Hematopoietic multipotent progenitor cell treated with erythropoietin and hydrocortisone succinate and interleukin-3 and kit ligand, for 15 days (in vitro differentiated cells): Measurements from ENCODE around the gene MBD3L2B.

Experiments used
- DNase-seq: peaks from one replicate; pipeline ENCODE4 v3.0.0-alpha.2; 2015; ENCODE audit warnings: low spot score

The MBD3L2B gene

DNA sequence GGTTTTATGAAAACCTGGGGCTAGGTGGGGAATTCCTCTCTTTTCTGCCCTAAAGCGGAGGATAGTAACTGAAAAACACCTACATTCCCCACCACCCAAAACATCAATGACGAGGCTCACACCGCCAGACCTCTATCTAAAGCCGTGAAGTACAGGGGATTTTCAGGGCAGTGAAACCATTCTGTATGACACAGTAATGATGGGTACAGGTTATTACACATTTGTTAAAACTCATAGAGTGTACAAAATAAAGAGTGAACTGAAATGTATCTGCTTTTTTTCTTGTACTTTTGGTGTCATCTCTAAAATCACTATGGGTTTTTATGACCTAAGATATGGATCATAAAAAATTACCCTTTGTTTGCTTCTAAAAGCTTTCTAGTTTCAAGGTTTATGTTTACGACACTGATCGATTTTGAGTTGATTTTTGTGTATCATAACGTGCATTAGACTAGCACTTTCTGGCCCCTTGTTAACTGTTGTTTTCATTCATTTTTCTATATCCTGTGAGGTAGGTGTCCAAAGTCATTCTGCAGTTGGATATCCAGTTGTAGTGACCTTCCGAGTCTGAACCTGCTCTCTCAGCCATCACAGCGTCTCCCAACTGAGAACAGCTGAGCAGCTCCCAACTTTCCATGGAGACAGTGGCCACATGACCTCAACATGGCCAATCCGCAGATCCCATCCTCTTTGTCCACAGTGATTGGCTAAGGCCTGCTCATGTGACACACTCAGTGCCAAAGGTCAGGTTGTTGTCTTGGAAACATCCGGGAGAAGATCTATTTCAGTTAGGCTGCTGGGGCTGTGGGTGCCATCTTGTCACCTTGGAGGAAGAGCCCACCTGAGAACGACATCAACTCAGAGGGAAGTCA is 10.3 kb downstream of the MBD3L2B start:
- DNase-seq, result no peak

DNA sequence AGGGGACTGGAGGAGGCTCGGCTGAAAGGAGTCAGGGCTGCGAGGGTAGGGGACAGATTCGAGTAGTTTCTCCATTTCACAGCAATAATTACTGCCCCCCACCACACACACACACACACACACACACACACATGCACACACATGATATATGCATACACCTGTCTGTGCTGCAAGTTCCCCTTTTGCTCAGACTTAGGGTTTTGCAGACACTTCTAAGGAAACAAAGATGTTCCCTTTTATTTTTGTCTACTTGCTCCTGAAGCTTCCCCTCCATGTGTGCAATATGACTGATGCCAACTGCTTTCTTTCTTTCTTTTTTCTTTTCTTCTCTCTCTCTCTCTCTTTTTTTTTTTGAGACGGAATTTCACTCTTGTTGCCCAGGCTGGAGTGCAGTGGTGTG is 13.4 kb downstream of the MBD3L2B start:
- DNase-seq, result no peak

DNA sequence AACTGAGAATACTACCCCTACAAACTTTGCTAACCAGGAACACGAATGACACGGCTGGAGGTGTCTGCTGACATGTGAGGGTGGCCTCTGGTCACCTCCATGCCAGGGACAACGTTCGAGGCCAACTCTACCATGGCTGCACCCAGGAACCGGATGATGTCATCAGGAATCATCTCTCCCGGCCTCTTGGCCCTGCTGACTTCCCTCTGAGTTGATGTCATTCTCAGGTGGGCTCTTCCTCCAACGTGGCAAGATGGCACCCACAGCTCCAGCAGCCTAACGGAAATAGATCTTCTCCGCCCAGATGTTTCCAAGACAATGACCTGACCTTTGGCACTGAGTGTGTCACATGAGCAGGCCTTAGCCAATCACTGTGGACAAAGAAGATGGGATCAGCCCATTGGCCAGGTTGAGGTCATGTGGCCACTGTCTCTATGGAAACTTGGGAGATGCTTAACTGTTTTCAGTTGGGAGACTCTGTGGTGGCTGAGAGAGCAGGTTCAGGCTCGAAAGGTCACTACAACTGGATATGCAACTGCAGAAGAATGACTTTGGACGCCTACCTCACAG is 15.0 kb downstream of the MBD3L2B start:
- DNase-seq, result no peak

DNA sequence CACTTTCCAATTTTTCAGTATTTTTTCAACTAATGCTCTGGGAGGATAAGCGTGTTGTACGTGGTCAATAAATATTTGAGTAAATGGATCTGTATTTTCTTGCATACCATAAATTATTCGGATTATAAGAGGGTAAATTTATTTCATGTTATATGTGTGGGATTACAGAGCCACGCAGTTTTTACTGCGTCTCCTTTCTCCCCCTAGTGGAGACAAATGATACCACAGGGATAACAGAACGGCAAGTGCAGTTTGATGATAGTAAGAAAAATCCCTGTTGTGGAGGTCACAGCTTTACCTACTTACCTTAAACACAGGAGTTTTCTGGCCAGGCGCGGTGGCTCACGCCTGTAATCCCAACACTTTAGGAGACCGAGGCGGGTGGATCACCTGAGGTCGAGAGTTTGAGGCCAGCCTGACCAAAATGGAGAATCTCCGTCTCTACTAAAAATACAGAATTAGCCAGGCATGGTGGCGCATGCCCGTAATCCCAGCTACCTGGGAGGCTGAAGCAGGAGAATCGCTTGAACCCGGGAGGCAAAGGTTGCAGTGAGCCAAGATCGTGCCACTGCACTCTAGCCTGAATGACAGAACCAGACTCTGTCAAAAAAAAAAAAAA is 16.8 kb downstream of the MBD3L2B start:
- DNase-seq, result peak; percentile 23

DNA sequence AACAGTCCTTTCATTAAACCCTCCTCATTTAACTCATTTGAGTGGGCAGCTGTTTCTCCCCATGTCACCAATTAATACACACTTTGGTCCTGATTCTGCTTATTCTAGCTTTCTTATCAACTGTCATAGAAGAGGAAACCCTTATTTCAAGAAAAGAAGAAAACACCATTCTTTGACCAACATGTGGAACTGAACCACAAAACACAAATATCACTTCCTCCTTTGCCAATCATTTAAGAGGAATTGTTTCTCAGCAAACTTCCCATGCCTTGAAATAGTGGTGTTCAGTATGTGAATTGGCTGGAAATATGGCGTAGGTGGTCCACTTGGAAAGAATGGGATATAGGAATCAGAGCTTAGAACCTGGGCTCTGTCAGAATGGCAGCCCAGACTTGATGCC is 20.4 kb downstream of the MBD3L2B start:
- DNase-seq, result no peak

DNA sequence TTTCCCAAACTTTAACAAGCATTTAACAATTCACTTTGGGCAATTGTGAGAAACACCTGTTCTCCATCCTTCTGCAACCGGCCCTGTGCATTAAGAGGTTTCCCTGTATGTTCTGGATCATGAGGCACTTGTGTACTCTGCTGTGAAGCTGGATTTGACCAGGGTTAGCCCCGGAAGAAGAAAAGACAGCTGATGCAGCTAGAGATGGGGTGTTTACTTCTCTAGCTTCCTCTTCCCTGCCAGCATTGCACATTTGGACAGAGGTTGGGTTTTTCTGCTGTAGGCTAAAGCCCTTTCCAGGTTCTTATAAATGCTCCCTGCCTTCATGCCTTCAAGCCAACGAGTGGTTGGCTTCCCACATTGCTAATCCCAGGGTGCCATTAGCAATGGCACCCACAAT is 20.9 kb downstream of the MBD3L2B start:
- no peak for DNase-seq

DNA sequence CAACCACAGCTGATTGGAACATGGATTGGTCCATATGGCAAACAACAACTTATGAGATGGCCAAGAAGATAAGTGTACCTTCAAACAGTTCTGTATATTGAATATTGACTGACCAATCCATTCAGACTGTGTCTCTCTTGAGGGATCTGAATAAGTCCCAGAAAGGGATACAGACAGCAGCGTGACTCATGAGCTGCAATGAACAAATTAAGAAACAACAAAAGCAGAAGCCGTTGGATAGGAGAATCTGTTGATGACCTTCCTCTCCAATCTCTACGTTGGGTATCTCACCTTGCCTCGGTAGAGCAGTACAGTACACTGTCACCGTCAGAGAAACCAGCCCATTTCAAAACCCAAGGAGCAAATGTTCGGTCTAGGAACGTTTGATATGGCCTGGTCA is 21.3 kb downstream of the MBD3L2B start:
- no peak for DNase-seq

DNA sequence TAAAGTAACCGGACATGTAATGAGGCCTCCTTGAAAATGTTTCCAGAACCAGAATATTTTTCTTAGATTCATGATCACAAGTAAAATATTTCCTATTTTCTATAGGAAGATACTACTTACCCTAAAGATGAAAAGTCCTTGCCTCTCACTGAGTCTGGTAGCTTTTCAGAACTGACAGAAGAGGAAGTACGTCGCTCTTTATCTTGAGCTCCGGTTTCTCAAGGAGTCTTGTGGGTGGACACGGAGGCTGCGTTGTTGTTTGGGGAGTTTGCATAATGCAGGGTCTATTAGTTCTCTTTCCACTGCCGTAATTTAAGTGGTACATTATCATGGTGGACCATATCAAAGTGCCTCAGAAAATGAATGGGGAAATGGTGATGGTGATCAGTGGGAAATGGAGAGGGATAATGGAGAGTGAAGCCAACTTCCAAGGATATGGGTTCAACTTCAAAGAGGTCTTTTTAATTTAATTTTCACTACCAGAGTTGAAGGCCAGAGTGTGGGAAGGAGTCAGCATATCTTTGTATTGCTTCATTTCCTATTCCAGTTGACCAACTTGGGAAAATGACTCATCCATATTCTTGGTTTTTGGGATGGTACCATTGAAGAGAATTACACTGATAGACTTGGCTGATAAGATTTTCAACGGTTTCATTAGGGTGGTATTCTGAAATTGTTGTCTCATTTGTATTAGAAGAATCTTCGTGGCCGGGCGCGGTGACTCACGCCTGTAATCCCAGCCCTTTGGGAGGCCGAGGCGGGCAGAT is 23.4 kb downstream of the MBD3L2B start:
- no peak for DNase-seq

DNA sequence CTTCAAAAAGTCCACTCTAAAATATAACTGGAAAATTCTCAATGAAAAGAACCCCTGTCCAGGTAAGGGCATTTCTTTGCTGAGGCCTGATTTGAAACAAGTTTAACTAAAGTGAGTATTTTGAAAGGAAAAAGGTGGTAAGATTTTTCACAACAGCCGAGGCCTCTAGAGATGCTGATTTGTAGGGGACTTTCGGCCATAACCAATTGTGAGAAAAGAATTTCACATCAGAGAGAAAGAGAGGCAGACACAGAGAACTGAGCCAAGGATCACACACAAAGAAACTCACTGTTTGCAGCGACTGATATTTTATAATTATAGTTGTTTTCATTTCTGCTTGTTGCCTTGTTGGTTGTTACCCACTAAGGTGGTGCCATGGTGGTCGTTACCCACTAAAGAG is 24.4 kb downstream of the MBD3L2B start:
- no peak for DNase-seq

DNA sequence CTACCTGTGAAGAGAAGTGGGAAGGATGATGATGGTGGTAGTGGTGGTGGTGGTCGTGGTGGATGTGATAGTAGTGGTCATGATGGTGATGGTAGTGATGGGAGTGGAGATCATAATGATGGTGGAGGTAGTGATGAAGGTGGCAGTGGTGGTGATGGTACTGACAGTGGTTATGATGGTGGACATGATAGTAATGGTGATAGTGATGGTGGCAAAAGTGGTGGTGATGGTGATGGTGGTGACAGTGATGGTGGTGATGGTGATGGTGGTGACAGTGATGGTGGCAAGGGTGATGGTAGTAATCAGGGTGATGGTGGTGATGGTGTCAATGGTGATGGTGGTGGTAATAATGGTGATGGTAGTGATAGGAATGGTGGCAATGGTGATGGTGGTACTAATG is 26.2 kb downstream of the MBD3L2B start:
- no peak for DNase-seq

DNA sequence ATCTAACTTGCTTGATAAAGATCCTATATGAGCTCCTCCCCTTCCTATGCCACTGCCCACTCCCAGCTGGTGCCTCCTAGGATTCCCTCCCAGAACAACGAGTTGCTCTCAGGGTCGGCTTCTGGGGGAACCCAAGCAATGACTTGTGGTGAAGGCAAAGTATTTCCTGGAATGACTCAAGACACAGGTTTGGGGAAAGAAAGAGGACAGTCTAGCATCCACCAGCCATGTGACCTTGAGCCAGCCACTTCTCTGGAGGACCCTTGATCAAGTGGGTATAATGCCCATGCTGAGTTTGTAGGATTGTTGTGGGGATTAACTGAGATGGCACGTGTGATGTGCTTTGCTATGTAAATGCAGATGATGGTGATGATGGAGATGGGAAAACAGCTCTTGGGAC is 33.0 kb downstream of the MBD3L2B start:
- no peak for DNase-seq

DNA sequence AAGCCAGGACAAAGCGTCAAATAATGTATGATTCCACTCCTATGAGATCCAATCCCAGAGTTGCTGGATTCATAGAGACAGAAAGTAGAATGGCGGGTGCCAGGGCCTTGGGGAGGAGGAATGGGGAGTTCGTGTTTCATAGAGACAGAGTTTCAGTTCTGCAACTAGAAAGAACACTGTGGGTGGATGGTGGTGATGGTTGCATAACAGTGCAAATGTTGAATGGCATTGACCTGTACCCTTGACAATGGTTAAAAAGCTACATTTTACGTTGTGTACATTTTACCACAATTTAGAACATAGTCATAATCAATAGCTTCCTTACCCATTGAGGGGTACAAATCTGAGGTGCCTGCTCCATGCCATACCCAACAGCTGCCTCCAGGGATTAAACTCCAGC is 33.4 kb downstream of the MBD3L2B start:
- no peak for DNase-seq

DNA sequence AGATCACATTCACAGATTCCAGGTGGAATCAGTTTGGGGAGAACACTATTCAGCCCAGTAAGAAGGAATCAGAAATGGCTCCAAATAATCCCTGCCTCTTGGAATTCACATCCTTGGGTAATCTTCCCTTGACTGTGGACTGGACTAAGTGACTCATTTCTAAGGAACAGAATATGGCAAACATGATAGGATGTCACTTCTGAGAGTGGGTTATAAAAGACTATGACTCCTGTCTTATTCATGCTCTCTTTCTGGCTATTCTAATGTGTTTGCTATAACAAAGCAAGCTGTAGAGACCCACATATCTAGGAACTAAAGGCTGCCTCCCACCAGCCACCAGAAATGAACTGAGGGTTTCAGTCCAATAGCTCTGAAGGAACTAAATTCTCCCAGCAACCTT is 37.8 kb downstream of the MBD3L2B start:
- no peak for DNase-seq

DNA sequence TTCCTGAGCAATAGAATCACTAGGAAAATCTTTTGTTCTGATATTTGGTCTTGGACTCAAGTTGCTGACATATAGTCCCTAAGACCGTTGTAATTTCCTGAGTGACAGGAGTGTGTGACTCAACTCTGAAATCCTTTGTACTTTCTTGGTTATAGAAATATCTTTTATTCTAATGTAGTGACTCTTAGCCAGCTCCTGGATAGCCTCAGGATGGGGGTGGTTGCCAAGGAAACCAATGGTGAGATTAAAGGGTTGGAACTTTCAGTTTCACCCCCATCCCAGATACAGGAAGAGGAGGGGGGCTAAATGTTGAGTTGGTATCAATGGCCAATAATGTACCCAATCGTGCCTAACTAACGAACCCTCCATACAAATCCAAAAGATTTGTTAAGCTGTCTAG is 41.8 kb downstream of the MBD3L2B start:
- no peak for DNase-seq

DNA sequence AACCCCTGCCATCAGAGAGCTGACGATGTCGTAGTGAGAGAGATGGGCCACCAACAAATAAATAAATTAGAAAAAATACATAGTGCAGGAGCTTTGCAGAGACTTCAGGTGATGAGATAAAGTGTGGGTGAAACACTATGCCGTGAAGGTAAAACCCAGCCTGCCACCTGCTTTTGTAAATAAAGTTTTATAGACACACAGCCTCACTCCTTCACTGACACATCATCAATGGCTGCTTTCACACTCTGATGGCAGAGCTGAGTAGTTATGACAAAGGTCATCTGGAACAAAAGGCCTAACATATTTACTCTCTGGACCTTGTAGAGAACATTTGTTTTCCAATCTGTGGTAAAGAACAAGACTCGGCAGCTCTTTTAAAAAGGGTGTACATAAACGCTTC is 45.0 kb downstream of the MBD3L2B start:
- DNase-seq, result no peak

DNA sequence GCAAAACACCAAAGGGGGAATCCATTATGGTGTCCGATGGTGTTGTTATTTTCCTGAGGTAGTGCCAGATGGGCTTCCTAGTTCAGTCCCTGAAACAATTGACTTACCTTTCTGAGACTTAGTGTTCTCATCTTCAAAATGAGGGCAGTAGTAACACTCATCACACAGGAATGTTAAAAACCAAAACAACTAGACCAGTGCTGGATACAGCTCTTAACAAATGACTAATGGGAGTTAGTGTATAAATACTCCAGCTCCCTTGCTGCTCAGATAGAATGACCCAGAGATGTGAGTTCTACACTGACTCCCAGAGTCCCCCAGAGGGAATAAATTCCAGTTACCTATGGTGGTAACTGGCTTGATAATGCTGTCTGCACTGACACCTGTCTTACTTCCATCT is 49.9 kb downstream of the MBD3L2B start:
- no peak for DNase-seq

DNA sequence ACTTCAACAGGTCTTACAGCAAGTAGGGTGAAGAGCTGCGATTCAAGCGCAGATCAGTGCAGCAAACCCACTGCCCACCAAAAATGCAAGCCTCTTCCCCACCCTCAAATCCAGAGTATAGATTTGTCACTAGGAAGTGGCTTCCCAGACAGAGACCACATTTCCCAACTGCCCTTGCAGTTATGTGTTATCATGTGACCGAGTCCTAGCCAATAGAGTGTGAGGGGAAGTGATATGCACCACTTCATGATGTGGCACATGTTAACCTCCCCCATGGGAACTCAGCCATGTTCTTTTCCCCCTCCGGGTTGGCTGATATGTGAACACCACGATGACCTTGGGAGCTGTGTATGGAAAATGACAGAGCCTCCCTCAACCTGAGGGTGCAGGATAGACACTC is 50.8 kb downstream of the MBD3L2B start:
- DNase-seq, result no peak

DNA sequence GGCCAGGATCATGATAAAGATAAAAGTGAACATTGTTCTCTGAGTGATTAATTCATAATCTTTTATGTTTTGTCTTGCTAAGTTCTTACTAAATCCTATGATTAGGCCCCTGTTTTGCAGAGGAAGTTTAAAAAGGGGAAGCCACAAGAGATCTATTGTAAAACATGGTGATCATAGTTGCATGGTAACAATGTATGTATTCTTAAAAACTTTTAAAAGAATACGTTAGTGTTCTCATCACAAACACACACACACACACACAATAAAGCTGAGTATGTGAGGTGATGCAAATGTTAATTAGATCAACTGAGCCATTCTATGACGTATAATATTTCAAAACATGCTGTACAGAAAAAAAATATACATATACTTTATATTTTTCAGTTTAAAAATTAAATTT is 51.2 kb downstream of the MBD3L2B start:
- DNase-seq, result no peak

DNA sequence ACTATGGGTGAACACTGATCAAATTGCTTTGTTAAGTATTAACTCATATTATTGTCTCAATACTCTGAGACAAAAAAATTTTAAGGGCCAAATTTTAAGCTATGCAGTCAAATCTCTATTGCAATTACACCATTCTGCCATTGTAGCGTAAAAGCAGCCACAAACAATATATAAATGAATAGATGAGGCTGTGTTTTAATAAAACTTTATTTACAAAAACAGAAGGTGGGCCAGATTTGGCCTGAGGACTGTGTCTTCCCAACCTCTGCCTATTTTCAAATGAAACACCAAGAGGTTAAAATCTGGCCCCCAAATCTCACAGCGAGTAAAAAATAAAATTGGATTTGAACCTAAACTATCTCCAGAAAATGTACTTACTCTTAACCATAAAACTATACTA is 51.7 kb downstream of the MBD3L2B start:
- DNase-seq, result no peak
